PC-3 (cell line): Measurements from ENCODE around the gene GEMIN8. TPM values are rescaled to one million over a fixed set of nuclear protein-coding genes. Genes with fewer than 3 reads are reported as not detected.

ENCODE experiments used
- ATAC-seq: fragments of 200-7000 bp; cut with Tn5 transposase; 2 replicates; pipeline ENCODE4 v1.9.1; 2020; ENCODE audit warnings: mild to moderate bottlenecking, moderate library complexity
- BruUV-seq: library from RNA; stranded (reverse); fragments of 400-500 nt; replicated peaks from 2 replicates; lab custom pipeline; 2021; lab: Mats Ljungman, UMichigan
- CTCF ChIA-PET: fragments of 300-600 bp; sonication (Branson Sonifier 250); formaldehyde crosslinking; loops from one replicate; lab custom pipeline; 2022; ENCODE audit warnings: antibody characterized with exemption; lab: Charles Lee
- POLR2A ChIA-PET: fragments of 300-600 bp; sonication (Branson Sonifier 250); formaldehyde crosslinking; loops from one replicate; lab custom pipeline; 2022; ENCODE audit warnings: antibody characterized with exemption; ENCODE audit not compliant: unreplicated experiment; lab: Charles Lee
- DNase-seq: peaks from one replicate; pipeline ENCODE4 v3.0.0-alpha.2; 2015
- H2AFZ ChIP-seq: fragments of 300-600 bp; sonication (generic); 2 replicates; pipeline ENCODE4 v1.6.0; 2016; ENCODE audit warnings: antibody characterized with exemption, low read length
- H3F3A ChIP-seq: fragments of 300-600 bp; sonication (generic); one replicate; pipeline ENCODE4 v1.6.0; 2017; ENCODE audit warnings: antibody characterized with exemption, low read length, control low read depth, mild to moderate bottlenecking; ENCODE audit not compliant: unreplicated experiment
- H3K27ac ChIP-seq: fragments of 300-600 bp; sonication (generic); 2 replicates; pipeline ENCODE4 v1.5.1; 2016; ENCODE audit warnings: mild to moderate bottlenecking, low read length
- H3K27me3 ChIP-seq: fragments of 300-600 bp; sonication (generic); 2 replicates; pipeline ENCODE4 v1.6.1; 2016; ENCODE audit warnings: low read length, mixed read lengths
- H3K36me3 ChIP-seq: fragments of 300-600 bp; sonication (generic); 2 replicates; pipeline ENCODE4 v1.6.1; 2016; ENCODE audit warnings: low read depth, mixed run types, low read length, mixed read lengths
- H3K4me1 ChIP-seq: fragments of 300-600 bp; sonication (generic); 2 replicates; pipeline ENCODE4 v1.5.1; 2016; ENCODE audit warnings: low read length; ENCODE audit not compliant: insufficient read depth
- H3K4me2 ChIP-seq: fragments of 300-600 bp; sonication (generic); 2 replicates; pipeline ENCODE4 v1.6.0; 2016; ENCODE audit warnings: low read length
- H3K4me3 ChIP-seq: fragments of 300-600 bp; sonication (generic); 2 replicates; pipeline ENCODE4 v1.5.1; 2016; ENCODE audit warnings: mild to moderate bottlenecking, low read length, mixed read lengths
- H3K79me2 ChIP-seq: fragments of 300-600 bp; sonication (generic); 2 replicates; pipeline ENCODE4 v1.6.1; 2017; ENCODE audit warnings: low read length, mixed read lengths
- H3K9ac ChIP-seq: fragments of 300-600 bp; sonication (generic); 2 replicates; pipeline ENCODE4 v1.6.0; 2016; ENCODE audit warnings: mild to moderate bottlenecking, low read length
- H3K9me2 ChIP-seq: fragments of 300-600 bp; sonication (generic); replicated peaks from 2 replicates; pipeline ENCODE4 v1.6.1; 2016; ENCODE audit warnings: mixed run types, low read length, mixed read lengths
- H3K9me3 ChIP-seq: fragments of 300-600 bp; sonication (generic); 2 replicates; pipeline ENCODE4 v1.6.1; 2016; ENCODE audit warnings: low read length, mixed read lengths
- H4K20me1 ChIP-seq: fragments of 300-600 bp; sonication (generic); 2 replicates; pipeline ENCODE4 v1.6.1; 2016; ENCODE audit warnings: low read length, mixed read lengths
- CTCF ChIP-seq: fragments of 300-600 bp; sonication (generic); conservative IDR thresholded peaks from 2 replicates; pipeline ENCODE4 v1.5.1; 2017; ENCODE audit warnings: antibody characterized with exemption, low read depth, mild to moderate bottlenecking, low read length
- EZH2 ChIP-seq: fragments of 300-600 bp; sonication (generic); IDR thresholded peaks from one replicate; pipeline ENCODE4 v1.6.1; 2017; ENCODE audit warnings: antibody characterized with exemption, mild to moderate bottlenecking, low read length; ENCODE audit not compliant: unreplicated experiment
- EZH2phosphoT487 ChIP-seq: fragments of 300-600 bp; sonication (generic); IDR thresholded peaks from 2 replicates; pipeline ENCODE4 v1.6.1; 2018; ENCODE audit warnings: mild to moderate bottlenecking, antibody characterized with exemption, low read length, borderline replicate concordance
- intact Hi-C: fragments of 100-400 bp; cut with micrococcal nuclease; formaldehyde crosslinking; loops from 2 replicates; pipeline ENCODE4 v1.9.0; 2023
- total RNA-seq: library from RNA; depleted of rRNA; stranded (reverse); fragments of >200 nt; gene quantifications from 2 replicates; pipeline ENCODE4 v1.2.3, GENCODE V29; 2014

The GEMIN8 gene
- total RNA-seq, 1 experiment from 2014 or later = 8.3 TPM

DNA sequence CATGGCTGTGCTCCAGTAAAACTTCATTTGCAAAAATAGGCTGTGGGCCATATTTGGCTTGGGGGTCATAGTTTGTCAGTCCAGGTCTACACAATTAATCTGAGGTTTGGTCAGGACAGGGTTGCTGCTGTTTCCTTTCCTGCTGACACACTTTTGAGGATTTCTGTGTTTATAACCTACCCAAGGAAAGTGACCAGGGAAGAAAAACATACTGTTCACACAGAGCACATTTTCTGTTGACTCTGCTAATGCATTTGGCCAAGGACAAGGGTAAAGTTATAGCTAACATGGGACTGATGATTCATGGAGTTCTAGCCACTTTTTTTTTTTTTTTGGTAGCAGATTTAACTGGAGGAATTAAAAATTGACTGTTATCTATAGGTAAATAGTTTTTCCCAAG lies 43.9 kb upstream of the GEMIN8 start:
- BruUV-seq = no TSS peak
- H3F3A ChIP-seq = no peaks in the 10 kb centered on the region
- no peaks in the 10 kb centered on the region for H4K20me1 ChIP-seq
- H2AFZ ChIP-seq = no peak overlapping the region
- ATAC-seq (no peak), DNase-seq (no peak)
- no peak overlapping the region for H3K27ac ChIP-seq
- H3K79me2 ChIP-seq = no peaks in the 10 kb centered on the region
- H3K4me1 ChIP-seq = no peaks in the 10 kb centered on the region; the same call in 1 of the 2 replicates
- no peak overlapping the region for H3K4me2 ChIP-seq
- ChIA-PET CTCF (no interaction called here), POLR2A (no interaction called here)
- no peaks in the 10 kb centered on the region for H3K9me3 ChIP-seq
- intact Hi-C loops = no loop called here
- peaks cover 11% of the 10 kb centered on the region; the same call in 1 of the 2 replicates for H3K27me3 ChIP-seq
- H3K4me3 ChIP-seq = no peak overlapping the region
- TF ChIP-seq EZH2phosphoT487 = no peak
- H3K9me2 ChIP-seq = no peaks in the 10 kb centered on the region
- no peak overlapping the region for H3K9ac ChIP-seq
- no peaks in the 10 kb centered on the region for H3K36me3 ChIP-seq

- H3K36me3 ChIP-seq = no peaks in the 10 kb centered on the region
- no peaks in the 10 kb centered on the region; the same call in 1 of the 2 replicates for H3K4me1 ChIP-seq
- no peak overlapping the region for H3K27ac ChIP-seq
- DNase-seq (no peak), ATAC-seq (no peak)
- H3K9me2 ChIP-seq = no peaks in the 10 kb centered on the region
- H3K9ac ChIP-seq = no peak overlapping the region
- H3K4me2 ChIP-seq = no peak overlapping the region
- H3K4me3 ChIP-seq = no peak overlapping the region
- POLR2A ChIA-PET = no interaction called here
- TF ChIP-seq EZH2phosphoT487 (no peak), EZH2 (no peak), CTCF (no peak)
- no peak overlapping the region for H2AFZ ChIP-seq
- BruUV-seq = no TSS peak
- H3K27me3 ChIP-seq = peaks cover 11% of the 10 kb centered on the region; the same call in 1 of the 2 replicates
- H4K20me1 ChIP-seq = no peaks in the 10 kb centered on the region
- CTCF ChIA-PET = no interaction called here
- intact Hi-C loops = no loop called here
- no peaks in the 10 kb centered on the region for H3K79me2 ChIP-seq
- H3K9me3 ChIP-seq = no peaks in the 10 kb centered on the region
- H3F3A ChIP-seq = no peaks in the 10 kb centered on the region
These were observed 43.4 kb upstream of the GEMIN8 start for GRCh38 chrX:14073071-14073470.

- Histone ChIP-seq H4K20me1 (no peaks in the 10 kb centered on the region), H2AFZ (no peak overlapping the region), H3K9me2 (no peaks in the 10 kb centered on the region), H3F3A (no peaks in the 10 kb centered on the region), H3K4me2 (no peak overlapping the region), H3K36me3 (no peaks in the 10 kb centered on the region), H3K79me2 (no peaks in the 10 kb centered on the region), H3K9me3 (no peaks in the 10 kb centered on the region), H3K27ac (no peak overlapping the region), H3K9ac (no peak overlapping the region), H3K27me3 (no peaks in the 10 kb centered on the region), H3K4me1 (peaks cover 12% of the 10 kb centered on the region), H3K4me3 (no peak overlapping the region)
- intact Hi-C loops = no loop called here
- ATAC-seq (no peak), DNase-seq (no peak)
- no peak for TF ChIP-seq CTCF
- ChIA-PET CTCF (no interaction called here), POLR2A (no interaction called here)
- BruUV-seq = no TSS peak
These were observed 36.1 kb upstream of the GEMIN8 start for GRCh38 chrX:14065800-14066199.
